Coronary artery (tissue), 2 donors: ENCODE data around the gene DVL1.

ENCODE experiments used
- DNase-seq: peaks from one replicate; pipeline ENCODE4 v3.0.0-alpha.2; 2017; ENCODE audit warnings: low spot score
- H3K27ac ChIP-seq, 2 donors: fragments of 200-600 bp; sonication (generic); one replicate each; pipeline ENCODE4 v1.5.1; 2016 to 2019
- H3K4me3 ChIP-seq: fragments of 200-600 bp; sonication (generic); 2 replicates; pipeline ENCODE4 v1.5.1; 2016; ENCODE audit warnings: mild to moderate bottlenecking, moderate library complexity
- TF ChIP-seq, protein P1 (sequence below): fragments of 200-600 bp; sonication (generic); IDR thresholded peaks from one replicate; pipeline ENCODE4 v1.5.1; 2019; ENCODE audit warnings: antibody characterized with exemption

Gene DVL1

GRCh38 chr1:1329304-1330210 lies 19.7 kb downstream of the DVL1 start:
- no peak for DNase-seq
- TF ChIP-seq, protein P1, sequence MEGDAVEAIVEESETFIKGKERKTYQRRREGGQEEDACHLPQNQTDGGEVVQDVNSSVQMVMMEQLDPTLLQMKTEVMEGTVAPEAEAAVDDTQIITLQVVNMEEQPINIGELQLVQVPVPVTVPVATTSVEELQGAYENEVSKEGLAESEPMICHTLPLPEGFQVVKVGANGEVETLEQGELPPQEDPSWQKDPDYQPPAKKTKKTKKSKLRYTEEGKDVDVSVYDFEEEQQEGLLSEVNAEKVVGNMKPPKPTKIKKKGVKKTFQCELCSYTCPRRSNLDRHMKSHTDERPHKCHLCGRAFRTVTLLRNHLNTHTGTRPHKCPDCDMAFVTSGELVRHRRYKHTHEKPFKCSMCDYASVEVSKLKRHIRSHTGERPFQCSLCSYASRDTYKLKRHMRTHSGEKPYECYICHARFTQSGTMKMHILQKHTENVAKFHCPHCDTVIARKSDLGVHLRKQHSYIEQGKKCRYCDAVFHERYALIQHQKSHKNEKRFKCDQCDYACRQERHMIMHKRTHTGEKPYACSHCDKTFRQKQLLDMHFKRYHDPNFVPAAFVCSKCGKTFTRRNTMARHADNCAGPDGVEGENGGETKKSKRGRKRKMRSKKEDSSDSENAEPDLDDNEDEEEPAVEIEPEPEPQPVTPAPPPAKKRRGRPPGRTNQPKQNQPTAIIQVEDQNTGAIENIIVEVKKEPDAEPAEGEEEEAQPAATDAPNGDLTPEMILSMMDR, result no peak
- Histone ChIP-seq H3K27ac (no peak overlapping the region), H3K4me3 (no peak overlapping the region)

DNA sequence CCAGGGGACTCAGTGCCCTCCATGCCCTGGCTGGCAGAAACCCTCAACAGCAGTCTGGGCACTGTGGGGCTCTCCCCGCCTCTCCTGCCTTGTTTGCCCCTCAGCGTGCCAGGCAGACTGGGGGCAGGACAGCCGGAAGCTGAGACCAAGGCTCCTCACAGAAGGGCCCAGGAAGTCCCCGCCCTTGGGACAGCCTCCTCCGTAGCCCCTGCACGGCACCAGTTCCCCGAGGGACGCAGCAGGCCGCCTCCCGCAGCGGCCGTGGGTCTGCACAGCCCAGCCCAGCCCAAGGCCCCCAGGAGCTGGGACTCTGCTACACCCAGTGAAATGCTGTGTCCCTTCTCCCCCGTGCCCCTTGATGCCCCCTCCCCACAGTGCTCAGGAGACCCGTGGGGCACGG lies 21.0 kb downstream of the DVL1 start:
- H3K4me3 ChIP-seq, result no peak overlapping the region
- TF ChIP-seq, protein P1, result no peak
- DNase-seq, result no peak
- no peak overlapping the region for H3K27ac ChIP-seq

DNA sequence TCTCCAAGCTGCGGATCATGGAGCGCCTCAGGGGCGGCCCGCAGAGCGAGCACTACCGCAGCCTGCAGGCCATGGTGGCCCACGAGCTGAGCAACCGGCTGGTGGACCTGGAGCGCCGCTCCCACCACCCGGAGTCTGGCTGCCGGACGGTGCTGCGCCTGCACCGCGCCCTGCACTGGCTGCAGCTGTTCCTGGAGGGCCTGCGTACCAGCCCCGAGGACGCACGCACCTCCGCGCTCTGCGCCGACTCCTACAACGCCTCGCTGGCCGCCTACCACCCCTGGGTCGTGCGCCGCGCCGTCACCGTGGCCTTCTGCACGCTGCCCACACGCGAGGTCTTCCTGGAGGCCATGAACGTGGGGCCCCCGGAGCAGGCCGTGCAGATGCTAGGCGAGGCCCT lies 21.9 kb downstream of the DVL1 start:
- Histone ChIP-seq H3K27ac (no peak overlapping the region), H3K4me3 (no peak overlapping the region)
- TF ChIP-seq, protein P1, result no peak
- DNase-seq, result no peak

- TF ChIP-seq, protein P1, result no peak
- Histone ChIP-seq H3K4me3 (peak overlapping the region; percentile 100), H3K27ac (no peak overlapping the region)
- DNase-seq, result no peak
These were observed 23.1 kb downstream of the DVL1 start for GRCh38 chr1:1326075-1326605.

DNA sequence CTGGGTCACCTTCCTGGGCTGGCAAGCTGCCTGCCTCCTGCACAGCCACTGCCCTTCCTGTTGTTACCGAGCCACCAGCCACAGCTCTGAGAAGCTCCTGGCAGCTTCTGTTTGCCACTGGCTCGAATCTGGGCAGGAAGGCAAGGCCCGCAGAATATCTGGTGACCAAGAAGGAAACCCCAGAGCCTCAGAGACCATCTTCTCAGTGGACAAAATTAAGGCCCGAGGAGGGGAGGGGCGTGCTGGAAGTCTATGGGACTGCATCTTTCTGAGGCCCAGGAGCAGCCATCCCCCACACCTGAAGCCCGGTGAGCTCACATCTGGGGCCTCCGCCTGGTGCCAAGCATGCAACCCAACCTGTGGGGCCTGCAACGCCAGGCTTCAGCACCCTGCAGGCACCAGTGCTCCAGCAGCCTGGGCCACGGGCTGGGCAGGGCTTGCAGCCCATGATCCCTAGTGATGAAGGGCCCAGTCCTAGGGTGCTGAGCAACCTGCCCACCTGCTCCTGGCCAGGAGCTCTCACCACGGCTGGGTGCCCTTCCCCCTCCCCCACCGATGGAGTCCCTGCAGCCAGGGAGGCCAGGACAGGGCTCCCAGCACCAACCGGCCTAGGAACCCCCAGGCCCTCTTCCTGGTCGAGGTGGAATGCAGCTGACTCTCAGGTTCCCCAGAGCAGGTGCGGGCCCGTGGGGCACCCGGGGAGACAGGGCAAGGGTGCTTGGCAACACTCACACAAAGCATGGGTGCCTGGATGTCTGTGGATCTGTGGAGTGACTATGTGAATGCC lies 23.7 kb downstream of the DVL1 start:
- no peak for DNase-seq
- Histone ChIP-seq H3K27ac (peak overlapping the region; percentile 81 to 96), H3K4me3 (peak overlapping the region; percentile 100)
- TF ChIP-seq, protein P1, result no peak

- H3K27ac ChIP-seq, result peak within 1 kb of the TSS; percentile 81 to 96
- H3K4me3 ChIP-seq, result peak within 1 kb of the TSS; percentile 100
- DNase-seq, result peak; percentile 92
- TF ChIP-seq, protein P1, result no peak
These were observed 24.5 kb downstream of the DVL1 start, which contains the start of the genes CPTP and INTS11 for GRCh38 chr1:1324524-1325287. TSS of gene CPTP (plus strand) at chr1:1324802. CDS start at chr1:1326911, 2,109 bp downstream. TSS of gene INTS11 (minus strand) at chr1:1324660. CDS start at chr1:1324608, 52 bp downstream.
